Glutamatergic neuron (in vitro differentiated cells): ENCODE results near the gene SLFN11. TPM values are rescaled to one million over a fixed set of nuclear protein-coding genes. Genes with fewer than 3 reads are reported as not detected.
"Not testable (repeated sequence)": the region's sequence is repeated elsewhere in the genome, so short reads cannot be mapped to it uniquely, and the experiment has no call there.

Experiments used
- DNase-seq: peaks from one replicate; pipeline ENCODE4 v3.0.0; 2022
- H3K27ac Mint-ChIP-seq: one replicate; pipeline ENCODE4 v1.8.0; 2020; ENCODE audit warnings: mild to moderate bottlenecking, mixed read lengths, inconsistent platforms; ENCODE audit not compliant: unreplicated experiment
- H3K27me3 Mint-ChIP-seq: one replicate; pipeline ENCODE4 v1.8.0; 2020; ENCODE audit warnings: mild to moderate bottlenecking, moderate library complexity, mixed read lengths, inconsistent platforms; ENCODE audit not compliant: unreplicated experiment
- H3K36me3 Mint-ChIP-seq: one replicate; pipeline ENCODE4 v1.8.0; 2020; ENCODE audit warnings: mild to moderate bottlenecking, mixed read lengths, inconsistent platforms; ENCODE audit not compliant: unreplicated experiment
- H3K4me1 Mint-ChIP-seq: one replicate; pipeline ENCODE4 v1.8.0; 2020; ENCODE audit warnings: mild to moderate bottlenecking, low read depth, mixed read lengths, inconsistent platforms; ENCODE audit not compliant: unreplicated experiment
- H3K4me3 Mint-ChIP-seq: one replicate; pipeline ENCODE4 v1.8.0; 2020; ENCODE audit warnings: mild to moderate bottlenecking, mixed read lengths, inconsistent platforms; ENCODE audit not compliant: unreplicated experiment
- H3K9me3 Mint-ChIP-seq: one replicate; pipeline ENCODE4 v1.8.0; 2020; ENCODE audit warnings: mild to moderate bottlenecking, moderate library complexity, mixed read lengths, inconsistent platforms; ENCODE audit not compliant: unreplicated experiment
- CTCF ChIP-seq: fragments of 200-600 bp; sonication (generic); IDR thresholded peaks from one replicate; pipeline ENCODE4 v1.5.0; 2021; ENCODE audit not compliant: partially characterized antibody, unreplicated experiment
- long read RNA-seq: library from polyadenylated mRNA; unstranded; transcript quantifications from one replicate; pipeline ENCODE4 v2.0.0, GENCODE V29; 2020; ENCODE audit not compliant: unreplicated experiment
- total RNA-seq: library from RNA; stranded (reverse); fragmentation: NEBNext Ultra II Directional; extraction: Animal tissue kit (Norgen Biotek cat#: 25700); gene quantifications from one replicate; pipeline ENCODE4 v1.2.1, GENCODE V29; 2021; ENCODE audit not compliant: unreplicated experiment

The SLFN11 gene
- total RNA-seq = not detected
- long read RNA-seq = 0 reads

- peaks cover 4% of the 10 kb centered on the region for H3K9me3 Mint-ChIP-seq
- TF ChIP-seq CTCF = no peak
- H3K36me3 Mint-ChIP-seq = peaks cover 4% of the 10 kb centered on the region
- DNase-seq = peak; percentile 19
- H3K27me3 Mint-ChIP-seq = peaks cover 26% of the 10 kb centered on the region
- peak within 1 kb of the TSS; percentile 78 for H3K4me3 Mint-ChIP-seq
- H3K4me1 Mint-ChIP-seq = no peaks in the 10 kb centered on the region
- no peak within 1 kb of the TSS for H3K27ac Mint-ChIP-seq
Measured at GRCh38 chr17:35373534-35373983, at the start of gene SLFN11. SLFN11 (minus strand) TSS chr17:35373621; CDS start chr17:35363807, 9,814 bp downstream.

GRCh38 chr17:35421069-35421468, 47.6 kb upstream of the SLFN11 start:
- not testable (repeated sequence) for H3K27me3 Mint-ChIP-seq, H3K36me3 Mint-ChIP-seq, DNase-seq, H3K27ac Mint-ChIP-seq, H3K4me3 Mint-ChIP-seq, H3K9me3 Mint-ChIP-seq, H3K4me1 Mint-ChIP-seq

- no peak overlapping the region for H3K27ac Mint-ChIP-seq
- peaks cover 3% of the 10 kb centered on the region for H3K9me3 Mint-ChIP-seq
- H3K4me3 Mint-ChIP-seq = no peak overlapping the region
- H3K27me3 Mint-ChIP-seq = no peaks in the 10 kb centered on the region
- no peak for TF ChIP-seq CTCF
- H3K4me1 Mint-ChIP-seq = no peaks in the 10 kb centered on the region
- DNase-seq = no peak
- H3K36me3 Mint-ChIP-seq = no peaks in the 10 kb centered on the region
Measured at GRCh38 chr17:35416659-35417058, 43.2 kb upstream of the SLFN11 start.

GRCh38 chr17:35414707-35415106, 41.3 kb upstream of the SLFN11 start:
- H3K4me3 Mint-ChIP-seq, H3K27ac Mint-ChIP-seq, H3K36me3 Mint-ChIP-seq, H3K4me1 Mint-ChIP-seq, H3K27me3 Mint-ChIP-seq, DNase-seq, H3K9me3 Mint-ChIP-seq: not testable (repeated sequence)

GRCh38 chr17:35414247-35414646, 40.8 kb upstream of the SLFN11 start:
- Mint-ChIP-seq H3K4me1 (no peaks in the 10 kb centered on the region), H3K27me3 (no peaks in the 10 kb centered on the region), H3K36me3 (no peaks in the 10 kb centered on the region), H3K9me3 (peaks cover 3% of the 10 kb centered on the region), H3K27ac (no peak overlapping the region), H3K4me3 (no peak overlapping the region)
- no peak for DNase-seq
- TF ChIP-seq CTCF = no peak

- no peak overlapping the region for H3K27ac Mint-ChIP-seq
- DNase-seq = no peak
- H3K4me1 Mint-ChIP-seq = no peaks in the 10 kb centered on the region
- H3K9me3 Mint-ChIP-seq = no peaks in the 10 kb centered on the region
- no peaks in the 10 kb centered on the region for H3K27me3 Mint-ChIP-seq
- H3K4me3 Mint-ChIP-seq = no peak overlapping the region
- H3K36me3 Mint-ChIP-seq = no peaks in the 10 kb centered on the region
- no peak for TF ChIP-seq CTCF
Measured at GRCh38 chr17:35407531-35407930, 34.1 kb upstream of the SLFN11 start.
